ENCODE results near the gene EIF3J.

Gene EIF3J

DNA sequence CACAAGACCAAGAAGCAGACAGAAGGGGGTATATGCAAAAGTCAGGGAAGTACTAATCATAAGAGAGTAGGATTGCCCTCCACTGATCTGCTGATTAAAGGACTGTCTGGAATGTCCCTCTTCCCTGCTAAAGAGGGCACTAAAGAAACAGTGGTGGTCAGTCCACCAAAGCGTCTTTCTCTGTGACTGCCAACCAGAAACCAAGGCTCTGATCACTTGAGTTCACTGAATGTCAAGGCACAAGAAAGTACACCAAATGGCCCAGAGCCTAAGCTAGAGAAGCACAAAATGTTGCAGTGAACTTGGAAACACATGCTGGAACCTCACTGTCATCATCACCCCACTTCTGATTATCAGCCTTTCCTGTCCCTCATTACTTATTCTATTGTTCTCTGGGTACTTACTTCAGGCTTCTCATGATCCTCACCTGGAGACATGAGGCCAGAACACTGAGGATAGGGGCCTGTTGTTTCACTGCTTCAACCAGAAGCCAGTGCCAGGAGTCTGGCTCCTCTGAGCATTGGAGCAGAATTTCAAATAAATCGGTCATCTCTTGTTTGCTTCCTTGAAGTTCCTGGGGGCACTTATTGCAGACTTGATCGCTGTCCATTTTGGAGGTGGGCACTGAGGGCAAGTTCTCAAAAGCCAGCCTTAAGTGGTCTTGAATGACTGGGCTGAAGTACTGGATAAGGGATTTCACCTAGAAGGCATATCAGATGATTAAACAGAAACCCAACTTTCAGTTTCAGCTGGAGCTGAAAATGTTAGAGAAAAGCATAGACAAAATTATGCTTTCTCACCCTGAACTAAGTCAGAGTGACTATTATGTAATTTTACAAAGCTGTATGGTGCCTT lies 58.9 kb downstream of the EIF3J start:
- DNase-seq (ENCODE audit: low spot score), result no peak

DNA sequence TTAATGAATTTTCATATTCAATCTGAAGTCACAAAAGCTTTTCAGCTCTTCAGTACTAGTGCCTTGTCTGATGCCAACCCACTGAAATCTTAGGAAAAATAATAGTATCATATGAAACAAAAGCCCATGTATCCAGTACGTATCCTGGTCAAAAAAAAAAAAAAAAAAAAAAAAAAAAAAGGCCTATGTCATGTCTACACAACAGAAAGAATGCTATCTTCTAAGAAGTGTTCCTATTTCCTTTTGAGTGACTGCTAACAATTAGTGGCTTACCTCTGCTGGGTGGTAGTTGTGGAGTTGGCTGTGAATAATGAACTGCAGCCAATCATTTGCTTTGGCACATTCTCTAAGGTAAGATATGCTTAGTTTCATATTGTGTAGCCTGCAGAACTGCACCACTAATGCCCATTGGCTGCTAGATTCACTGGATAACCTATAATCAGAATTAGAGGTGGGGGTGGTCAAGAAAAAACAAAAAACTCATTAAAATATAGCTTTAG lies 59.6 kb downstream of the EIF3J start:
- no peak for DNase-seq (ENCODE audit: low spot score)

GRCh38 chr15:44598066-44598465 lies 61.1 kb downstream of the EIF3J start:
- DNase-seq (ENCODE audit: low spot score), result no peak

DNA sequence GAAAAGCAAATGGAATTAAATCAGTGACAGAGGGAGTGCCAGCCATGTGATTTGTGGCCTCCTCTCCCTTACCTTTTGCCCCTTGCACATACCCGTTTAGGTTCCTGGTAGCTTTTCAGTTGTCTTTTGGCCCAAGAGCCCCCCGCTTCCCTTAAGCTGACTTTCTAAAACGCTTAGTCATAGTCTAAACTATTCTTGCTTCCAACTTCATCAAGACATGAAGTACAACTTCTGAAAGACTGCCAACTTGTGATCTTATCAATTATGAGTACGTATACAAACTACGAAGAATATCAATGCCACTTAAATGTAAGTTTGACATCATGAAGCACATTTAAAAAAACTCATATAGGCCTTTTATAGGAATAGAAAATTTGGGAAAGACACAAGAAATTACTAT lies 61.9 kb downstream of the EIF3J start:
- DNase-seq (ENCODE audit: low spot score), result no peak

GRCh38 chr15:44603126-44603525 lies 66.2 kb downstream of the EIF3J start:
- DNase-seq (ENCODE audit: low spot score), result no peak

DNA sequence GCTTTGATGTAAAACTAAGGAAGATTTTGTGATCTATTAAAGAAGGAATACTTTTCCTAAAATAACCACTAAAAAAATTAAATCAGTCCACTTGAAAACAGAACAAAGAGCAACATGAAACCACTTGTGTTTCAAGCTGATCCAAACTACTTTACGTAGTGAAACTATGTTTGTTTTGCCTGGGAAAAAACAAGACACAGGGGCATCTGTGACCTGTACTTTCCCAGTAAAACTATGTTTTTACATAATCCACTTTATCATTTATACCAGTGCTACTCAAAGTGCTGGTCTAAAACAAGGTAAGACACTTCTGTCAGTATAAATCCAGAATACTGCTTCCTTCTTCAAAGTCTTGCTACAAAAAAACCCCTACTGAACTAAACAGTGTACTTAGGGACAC lies 69.8 kb downstream of the EIF3J start:
- no peak for DNase-seq (ENCODE audit: low spot score)

Measured in AG08396 (cell line).